IMR-90 (cell line): ENCODE measurements around the gene MUC20. TPM values are rescaled to one million over a fixed set of nuclear protein-coding genes. Genes with fewer than 3 reads are reported as not detected.

Source experiments
- ATAC-seq: fragments of 200-7000 bp; cut with Tn5 transposase; 2 replicates; pipeline ENCODE4 v1.9.1; 2020; ENCODE audit warnings: low read depth, mild to moderate bottlenecking, moderate library complexity
- BruUV-seq: library from RNA; stranded (reverse); fragments of 400-500 nt; replicated peaks from 2 replicates; lab custom pipeline; 2021; lab: Mats Ljungman, UMichigan
- CTCF ChIA-PET: fragments of 300-600 bp; formaldehyde crosslinking; extraction: SDS; loops from one replicate; lab custom pipeline; 2021; ENCODE audit warnings: antibody characterized with exemption; lab: Yijun Ruan, JAX
- POLR2A ChIA-PET: fragments of 300-600 bp; sonication (Branson Sonifier 250); formaldehyde crosslinking; loops from one replicate; lab custom pipeline; 2022; ENCODE audit warnings: antibody characterized with exemption; ENCODE audit not compliant: unreplicated experiment; lab: Charles Lee
- DNase-seq: peaks from one replicate; pipeline ENCODE4 v3.0.0; 2013
- H2AFZ ChIP-seq: replicated peaks from 2 replicates; pipeline ENCODE3; 2013; ENCODE audit warnings: low read length, mild to moderate bottlenecking; ENCODE audit not compliant: poor library complexity
- H2AK5ac ChIP-seq: 2 replicates; pipeline ENCODE4 v1.6.1; 2013; ENCODE audit warnings: low read depth, low read length, inconsistent platforms
- H2AK9ac ChIP-seq: replicated peaks from 2 replicates; pipeline ENCODE3; 2013; ENCODE audit warnings: mild to moderate bottlenecking, low read depth, low read length, moderate library complexity; ENCODE audit not compliant: poor library complexity
- H2BK120ac ChIP-seq: 2 replicates; pipeline ENCODE4 v1.6.1; 2013; ENCODE audit warnings: low read depth, low read length, inconsistent platforms
- H2BK15ac ChIP-seq: 3 replicates; pipeline ENCODE4 v1.6.1; 2013; ENCODE audit warnings: low read depth, low read length, inconsistent platforms
- H2BK20ac ChIP-seq: 2 replicates; pipeline ENCODE4 v1.6.1; 2013; ENCODE audit warnings: low read depth, mild to moderate bottlenecking, inconsistent platforms, low read length, moderate library complexity
- H2BK5ac ChIP-seq: 2 replicates; pipeline ENCODE4 v1.6.1; 2013; ENCODE audit warnings: mild to moderate bottlenecking, low read depth, low read length, inconsistent platforms; ENCODE audit not compliant: poor library complexity, severe bottlenecking
- H3K14ac ChIP-seq: replicated peaks from 2 replicates; pipeline ENCODE4 v1.6.1; 2013; ENCODE audit warnings: low read depth, low read length, inconsistent platforms
- H3K18ac ChIP-seq: 2 replicates; pipeline ENCODE4 v1.6.1; 2013; ENCODE audit warnings: low read depth, low read length, control low read depth
- H3K23ac ChIP-seq: 2 replicates; pipeline ENCODE4 v1.6.1; 2013; ENCODE audit warnings: low read depth, low read length, inconsistent platforms
- H3K27ac ChIP-seq: 2 replicates; pipeline ENCODE4 v1.5.1; 2013; ENCODE audit warnings: mild to moderate bottlenecking, control low read depth, low read length; ENCODE audit not compliant: insufficient read depth
- H3K27me3 ChIP-seq: 2 replicates; pipeline ENCODE4 v1.6.1; 2013; ENCODE audit warnings: low read length; ENCODE audit not compliant: control insufficient read depth, insufficient read depth
- H3K36me3 ChIP-seq: 2 replicates; pipeline ENCODE4 v1.6.1; 2013; ENCODE audit warnings: low read length, mixed read lengths; ENCODE audit not compliant: control insufficient read depth, insufficient read depth
- H3K4ac ChIP-seq: 2 replicates; pipeline ENCODE4 v1.6.1; 2013; ENCODE audit warnings: low read depth, low read length, inconsistent platforms
- H3K4me1 ChIP-seq: 2 replicates; pipeline ENCODE4 v1.6.1; 2013; ENCODE audit warnings: low read length, mixed read lengths; ENCODE audit not compliant: control insufficient read depth, insufficient read depth
- H3K4me2 ChIP-seq: 2 replicates; pipeline ENCODE4 v1.6.1; 2013; ENCODE audit warnings: low read depth, mild to moderate bottlenecking, control low read depth, low read length, moderate library complexity
- H3K4me3 ChIP-seq: 2 replicates; pipeline ENCODE4 v1.5.1; 2013; ENCODE audit warnings: low read depth, mild to moderate bottlenecking, control low read depth, low read length, moderate library complexity; ENCODE audit not compliant: insufficient read depth
- H3K56ac ChIP-seq: 2 replicates; pipeline ENCODE4 v1.6.1; 2013; ENCODE audit warnings: low read length, inconsistent platforms; ENCODE audit not compliant: insufficient read depth; ENCODE audit errors: extremely low read depth
- H3K79me1 ChIP-seq, 2 experiments: 2 replicates each; pipeline ENCODE4 v1.6.1; 2013; ENCODE audit warnings: low read length in 2 of 2, inconsistent platforms in 1 of 2, low read depth in 1 of 2
- H3K9ac ChIP-seq: 2 replicates; pipeline ENCODE4 v1.6.1; 2013; ENCODE audit warnings: low read depth, low read length, control low read depth
- H3K9me1 ChIP-seq: 2 replicates; pipeline ENCODE4 v1.6.1; 2013; ENCODE audit warnings: low read length, inconsistent platforms; ENCODE audit not compliant: insufficient read depth
- H3K9me3 ChIP-seq: 2 replicates; pipeline ENCODE4 v1.6.1; 2013; ENCODE audit warnings: low read length; ENCODE audit not compliant: control insufficient read depth, insufficient read depth
- H4K20me1 ChIP-seq: 2 replicates; pipeline ENCODE4 v1.6.1; 2013; ENCODE audit warnings: low read length, inconsistent platforms; ENCODE audit not compliant: insufficient read depth
- H4K5ac ChIP-seq: 2 replicates; pipeline ENCODE4 v1.6.1; 2013; ENCODE audit warnings: mild to moderate bottlenecking, low read depth, low read length, control low read depth
- H4K8ac ChIP-seq, 2 experiments: 2 replicates each; pipeline ENCODE4 v1.6.1; 2013; ENCODE audit warnings: low read depth in 2 of 2, low read length in 2 of 2, control low read depth in 1 of 2, inconsistent platforms in 1 of 2
- H4K91ac ChIP-seq: 2 replicates; pipeline ENCODE4 v1.6.1; 2013; ENCODE audit warnings: low read depth, low read length, inconsistent platforms; ENCODE audit not compliant: insufficient read depth
- CEBPB ChIP-seq: IDR thresholded peaks from 2 replicates; pipeline ENCODE4 v1.6.1; 2012; ENCODE audit warnings: low read depth, low read length, improper control_type of control experiment
- NFE2L2 ChIP-seq: fragments of 150-350 bp; IDR thresholded peaks from 2 replicates; pipeline ENCODE4 v1.6.1; 2016; ENCODE audit warnings: low read depth, mild to moderate bottlenecking, low read length
- USF2 ChIP-seq: fragments of 150-350 bp; IDR thresholded peaks from 2 replicates; pipeline ENCODE4 v1.6.1; 2017; ENCODE audit warnings: mild to moderate bottlenecking, antibody characterized with exemption, low read length, low read depth
- WGBS, 2 experiments: methylation state at CpG; one replicate each; pipeline versions ENCODE4 v1.1.5 to v1.1.7; 2013; ENCODE audit warnings: missing lambda C conversion rate in 2 of 2; ENCODE audit not compliant: insufficient read length in 1 of 2; ENCODE audit errors: extremely low coverage in 2 of 2; 5-methylcytosine and 5-hydroxymethylcytosine counted together
- dilution Hi-C: fragments of 300-500 bp; cut with HindIII; formaldehyde crosslinking; loops from one replicate; pipeline ENCODE4 v1.14.3; 2018; ENCODE audit warnings: low sequenced_read_pairs; ENCODE audit not compliant: unreplicated experiment
- in situ Hi-C: fragments of 300-500 bp; cut with MboI; formaldehyde crosslinking; loops from 3 replicates; pipeline ENCODE4 v1.14.3; 2019; ENCODE audit warnings: low sequenced_read_pairs, inconsistent platforms, mixed read lengths
- intact Hi-C: fragments of 100-400 bp; cut with micrococcal nuclease; formaldehyde crosslinking; loops from 2 replicates; pipeline ENCODE4 v1.10.0; 2022
- polyA plus RNA-seq, 3 experiments: library from polyadenylated mRNA; depleted of rRNA; stranded (reverse); fragments of >200 nt; gene quantifications; 2 replicates each; pipeline ENCODE4 v1.2.3, GENCODE V29; 2012; ENCODE audit warnings: low replicate concordance in 1 of 3
- total RNA-seq: library from RNA; depleted of rRNA; stranded (reverse); fragments of >200 nt; gene quantifications from 2 replicates; pipeline ENCODE4 v1.2.3, GENCODE V29; 2012

The MUC20 gene
- total and polyA plus RNA-seq, 2 of the 4 experiments (the other 2 are of a cell fraction) = 0.12 TPM; not detected in 1

- Histone ChIP-seq H4K5ac (no peak overlapping the region), H4K8ac (no peak overlapping the region), H3K27ac (no peak overlapping the region), H3K36me3 (no peaks in the 10 kb centered on the region), H2AK5ac (no peak overlapping the region), H4K20me1 (no peaks in the 10 kb centered on the region), H2AK9ac (no peak overlapping the region), H3K18ac (no peak overlapping the region), H2BK5ac (no peak overlapping the region), H3K56ac (no peak overlapping the region), H3K23ac (no peak overlapping the region), H3K4me2 (no peak overlapping the region), H3K4me1 (no peaks in the 10 kb centered on the region), H2BK120ac (no peak overlapping the region), H3K4me3 (no peak overlapping the region), H3K9me3 (no peaks in the 10 kb centered on the region), H3K9ac (no peak overlapping the region), H3K79me1 (no peaks in the 10 kb centered on the region), H4K91ac (no peak overlapping the region), H2BK20ac (no peak overlapping the region), H2BK15ac (no peak overlapping the region), H3K4ac (no peak overlapping the region), H3K27me3 (peaks cover 31% of the 10 kb centered on the region), H2AFZ (no peak overlapping the region), H3K14ac (no peak overlapping the region), H3K9me1 (no peaks in the 10 kb centered on the region)
- in situ Hi-C loops (loop anchor here (5.0 kb wide), 1 partner anchor 124 kb away; no protein-coding TSS in a partner anchor), intact Hi-C loops (no loop called here), dilution Hi-C loops (no loop called here)
- TF ChIP-seq USF2 (no peak), CEBPB (no peak), NFE2L2 (no peak)
- ChIA-PET POLR2A (no interaction called here), CTCF (no interaction called here)
- DNase-seq (no peak), ATAC-seq (no peak)
- WGBS, 2 experiments = 77% methylated on average over 4 of the region's 8 CpGs; no CpG with 5 or more reads in 1 of the 2 experiments
- BruUV-seq = no TSS peak
Measured at GRCh38 chr3:195746346-195746745, 25.6 kb downstream of the MUC20 start.
